ENCODE results near the gene EIF5A.
A peak's percentile ranks its signal among the peaks of the same experiment; 100 is the strongest.

EIF5A gene

GRCh38 chr17:7323731-7324437 lies 16.5 kb downstream of the EIF5A start:
- H3K4me3 ChIP-seq (ENCODE audit: low read depth, low read length): no peak overlapping the region
- TF ChIP-seq CTCF (IDR thresholded peaks at IDR 0.05; ENCODE audit: borderline replicate concordance, insufficient read depth, low read depth, low read length): peak; percentile 98

GRCh38 chr17:7324438-7324779 lies 17.0 kb downstream of the EIF5A start:
- H3K4me3 ChIP-seq (ENCODE audit: low read depth, low read length): no peak overlapping the region
- TF ChIP-seq CTCF (IDR thresholded peaks at IDR 0.05; ENCODE audit: borderline replicate concordance, insufficient read depth, low read depth, low read length): no peak

GRCh38 chr17:7325031-7325528 lies 17.7 kb downstream of the EIF5A start:
- H3K4me3 ChIP-seq (ENCODE audit: low read depth, low read length): no peak overlapping the region
- TF ChIP-seq CTCF (IDR thresholded peaks at IDR 0.05; ENCODE audit: borderline replicate concordance, insufficient read depth, low read depth, low read length): no peak

GRCh38 chr17:7326186-7326585 lies 18.8 kb downstream of the EIF5A start:
- no peak for TF ChIP-seq CTCF (IDR thresholded peaks at IDR 0.05; ENCODE audit: borderline replicate concordance, insufficient read depth, low read depth, low read length)
- no peak overlapping the region for H3K4me3 ChIP-seq (ENCODE audit: low read depth, low read length)

GRCh38 chr17:7327056-7327455 lies 19.6 kb downstream of the EIF5A start:
- no peak overlapping the region for H3K4me3 ChIP-seq (ENCODE audit: low read depth, low read length)

GRCh38 chr17:7327501-7327900 lies 20.1 kb downstream of the EIF5A start:
- no peak for TF ChIP-seq CTCF (IDR thresholded peaks at IDR 0.05; ENCODE audit: borderline replicate concordance, insufficient read depth, low read depth, low read length)
- H3K4me3 ChIP-seq (ENCODE audit: low read depth, low read length): no peak overlapping the region

More at GRCh38 chr17:7327056-7327455, 19.6 kb downstream of the EIF5A start:
- TF ChIP-seq CTCF (IDR thresholded peaks at IDR 0.05; ENCODE audit: borderline replicate concordance, insufficient read depth, low read depth, low read length): no peak

GRCh38 chr17:7328009-7328408 lies 20.6 kb downstream of the EIF5A start:
- TF ChIP-seq CTCF (IDR thresholded peaks at IDR 0.05; ENCODE audit: borderline replicate concordance, insufficient read depth, low read depth, low read length): no peak

More at GRCh38 chr17:7328009-7328408, 20.6 kb downstream of the EIF5A start:
- H3K4me3 ChIP-seq (ENCODE audit: low read depth, low read length): no peak overlapping the region

All from GM12875 (cell line).